ENCODE measurements around the gene EDIL3.

EDIL3 gene

GRCh38 chr5:83919071-83920041 is 465.3 kb downstream of the EDIL3 start:
- in situ Hi-C loops (cut with MboI; ENCODE audit: low sequenced_read_pairs): no loop called here

- in situ Hi-C loops (cut with MboI; ENCODE audit: low sequenced_read_pairs): no loop called here
Measured at GRCh38 chr5:83917261-83917908, 467.3 kb downstream of the EDIL3 start.

GRCh38 chr5:83914662-83915418 is 469.8 kb downstream of the EDIL3 start:
- in situ Hi-C loops (cut with MboI; ENCODE audit: low sequenced_read_pairs): no loop called here

GRCh38 chr5:83914199-83914598 is 470.5 kb downstream of the EDIL3 start:
- in situ Hi-C loops (cut with MboI; ENCODE audit: low sequenced_read_pairs): no loop called here

- in situ Hi-C loops (cut with MboI; ENCODE audit: low sequenced_read_pairs): no loop called here
Measured at GRCh38 chr5:83913593-83913992, 471.1 kb downstream of the EDIL3 start.

GRCh38 chr5:83911367-83911919 is 473.2 kb downstream of the EDIL3 start:
- in situ Hi-C loops (cut with MboI; ENCODE audit: low sequenced_read_pairs): no loop called here

GRCh38 chr5:83900306-83900705 is 484.4 kb downstream of the EDIL3 start:
- in situ Hi-C loops (cut with MboI; ENCODE audit: low sequenced_read_pairs): no loop called here

- in situ Hi-C loops (cut with MboI; ENCODE audit: low sequenced_read_pairs): no loop called here
Measured at GRCh38 chr5:83899326-83899970, 485.2 kb downstream of the EDIL3 start.

GRCh38 chr5:83895860-83896259 is 488.8 kb downstream of the EDIL3 start:
- in situ Hi-C loops (cut with MboI; ENCODE audit: low sequenced_read_pairs): no loop called here

- in situ Hi-C loops (cut with MboI; ENCODE audit: low sequenced_read_pairs): no loop called here
Measured at GRCh38 chr5:83891261-83891660, 493.4 kb downstream of the EDIL3 start.

Measured in HL-60/S4 treated with phorbol 12-myristate 13-acetate at 8.2 ng/mL for 4 days and 3 days (cell line).